A549 (cell line): Measurements from ENCODE around the gene FNDC1.

Experiments used
- CTCF ChIP-seq: fragments of >200 bp; sonication (Bioruptor Twin); formaldehyde crosslinking; IDR thresholded peaks from 3 replicates; pipeline ENCODE4 v1.5.1; 2016
- EP300 ChIP-seq, 2 experiments: fragments of >200 bp; sonication (Bioruptor Twin); formaldehyde crosslinking; IDR thresholded peaks; 2 replicates in 1 of 2; 3 replicates in 1 of 2; pipeline ENCODE4 v1.6.1; 2016 to 2017
- JUNB ChIP-seq: fragments of >200 bp; sonication (Bioruptor Twin); formaldehyde crosslinking; IDR thresholded peaks from 2 replicates; pipeline ENCODE4 v1.6.1; 2016
- POLR2A ChIP-seq: IDR thresholded peaks from 2 replicates; pipeline ENCODE4 v1.6.1; 2012; ENCODE audit warnings: mild to moderate bottlenecking, low read length
- USF2 ChIP-seq: fragments of 450-650 bp; IDR thresholded peaks from 2 replicates; pipeline ENCODE4 v1.6.1; 2014; ENCODE audit warnings: antibody characterized with exemption

GRCh38 chr6:159161839-159162238 lies 7.4 kb upstream of the FNDC1 start:
- TF ChIP-seq CTCF (no peak), POLR2A (no peak), JUNB (no peak), EP300 (IDR thresholded peaks at IDR 0.05) (no peak), USF2 (no peak)
